NCI-H1092 treated with DMSO at 0.1 percent for 48 hours (cell line): ENCODE data around the gene FBLN7.

Experiments used
- DNase-seq: peaks from one replicate; lab custom pipeline; 2025; lab: John Stamatoyannopoulos, UW

Gene FBLN7

GRCh38 chr2:112157472-112157871, 19.3 kb downstream of the FBLN7 start:
- DNase-seq: no peak

- no peak for DNase-seq
These were observed 21.3 kb downstream of the FBLN7 start for GRCh38 chr2:112159454-112159921.

DNA sequence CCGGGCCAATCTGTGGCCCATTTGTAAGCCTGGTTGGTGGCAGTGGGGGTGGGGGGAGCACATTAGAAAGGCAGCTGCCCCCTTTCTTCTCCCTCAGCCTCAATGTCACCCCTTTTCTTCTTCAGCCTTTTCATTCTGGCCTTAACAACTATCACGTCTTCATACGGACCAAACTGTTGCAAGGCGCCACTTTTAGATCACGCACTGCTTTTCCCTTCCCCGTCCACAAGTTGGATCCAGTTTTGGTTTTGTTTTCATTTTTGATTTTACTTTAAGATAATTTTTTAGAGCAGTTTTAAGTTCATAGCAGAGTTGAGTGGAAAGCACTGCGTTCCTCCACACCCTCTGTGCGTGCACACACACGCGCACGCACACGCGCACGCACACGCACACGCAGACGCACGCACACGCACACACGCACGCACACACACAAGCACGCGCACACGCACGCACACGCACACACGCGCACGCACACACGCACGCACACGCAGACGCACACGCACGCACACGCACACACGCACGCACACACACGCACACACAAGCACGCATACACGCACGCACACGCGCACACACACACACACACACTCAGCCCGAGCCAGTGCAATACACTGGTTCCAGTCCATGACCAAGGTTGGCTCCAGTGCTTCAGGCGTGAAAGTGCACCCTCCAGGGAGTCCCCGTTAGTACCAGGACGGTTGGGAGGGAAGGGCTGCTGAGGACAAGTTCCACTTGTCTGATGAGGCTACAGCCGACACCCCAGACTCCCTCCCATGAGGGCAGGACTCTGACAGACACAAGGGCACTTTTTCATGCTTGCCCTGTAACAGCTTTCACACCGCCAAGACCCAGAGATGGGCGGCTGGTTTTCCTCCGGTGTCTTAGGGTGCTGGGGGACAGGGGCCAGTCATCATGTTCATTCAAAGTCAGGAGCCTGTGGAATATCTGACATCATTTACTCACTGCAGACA, 22.4 kb downstream of the FBLN7 start:
- DNase-seq: no peak

- DNase-seq: peak; percentile 9
These were observed 23.4 kb downstream of the FBLN7 start for GRCh38 chr2:112161431-112162145.

- no peak for DNase-seq
These were observed 24.2 kb downstream of the FBLN7 start for GRCh38 chr2:112162341-112162740.

DNA sequence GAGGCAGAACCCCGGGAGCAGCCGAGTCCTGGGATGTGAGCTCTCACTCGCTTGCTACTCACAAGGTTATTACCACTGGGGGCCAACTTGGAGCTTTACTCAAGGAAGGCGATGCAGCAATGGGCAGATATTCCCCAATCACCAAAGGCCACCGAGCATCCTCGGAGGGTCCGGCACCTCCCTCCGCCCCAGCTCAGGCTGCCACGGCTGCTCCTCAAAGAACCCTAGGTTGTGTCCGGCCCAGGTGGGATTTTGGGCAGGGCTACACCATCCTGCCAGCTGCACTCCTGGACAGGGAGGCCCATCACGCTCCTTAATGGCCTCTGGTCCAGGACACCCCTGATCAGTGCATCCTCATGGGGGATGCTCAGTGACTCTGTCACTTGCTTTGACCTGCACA, 24.8 kb downstream of the FBLN7 start:
- DNase-seq: no peak

DNA sequence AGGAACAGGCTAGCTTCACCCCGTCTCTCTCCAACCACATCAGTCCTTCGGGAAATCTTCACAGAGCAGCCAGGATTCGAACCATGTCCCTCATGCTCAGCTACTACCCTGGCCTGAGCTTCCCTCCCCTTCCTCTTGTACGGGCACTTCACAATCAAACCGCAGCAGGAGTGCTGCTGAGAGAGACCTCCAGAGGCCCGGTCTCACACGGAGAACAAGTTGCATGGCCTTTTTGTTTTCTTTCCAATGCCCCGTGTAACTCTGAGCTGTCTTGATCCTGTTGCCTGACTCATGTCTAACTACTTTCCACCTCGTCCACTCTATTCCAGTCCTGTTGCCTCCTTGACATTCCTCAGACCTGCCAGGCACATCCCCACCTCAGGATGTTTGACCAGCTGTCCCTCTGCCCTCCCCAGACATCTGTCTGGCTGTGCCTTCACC, 25.4 kb downstream of the FBLN7 start:
- no peak for DNase-seq

DNA sequence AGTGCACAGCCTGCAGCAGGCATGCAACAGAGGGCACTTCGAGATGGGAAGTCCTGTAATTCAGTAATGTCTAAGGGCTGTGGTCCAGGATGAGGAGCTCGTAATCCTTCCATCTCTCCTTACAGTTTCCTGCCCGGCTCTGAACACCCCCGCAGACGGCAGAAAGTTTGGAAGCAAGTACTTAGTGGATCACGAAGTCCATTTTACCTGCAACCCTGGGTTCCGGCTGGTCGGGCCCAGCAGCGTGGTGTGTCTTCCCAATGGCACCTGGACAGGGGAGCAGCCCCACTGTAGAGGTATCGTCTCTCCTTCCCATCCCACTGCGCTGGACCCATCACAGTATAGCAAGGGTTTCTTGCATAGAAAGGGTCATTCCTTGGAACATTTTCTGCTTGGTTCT, 26.7 kb downstream of the FBLN7 start:
- DNase-seq: no peak

- DNase-seq: no peak
These were observed 27.1 kb downstream of the FBLN7 start for GRCh38 chr2:112165296-112165695.

- no peak for DNase-seq
These were observed 28.8 kb downstream of the FBLN7 start for GRCh38 chr2:112166806-112167499.

GRCh38 chr2:112168422-112169124, 30.4 kb downstream of the FBLN7 start:
- no peak for DNase-seq

GRCh38 chr2:112170495-112170894, 32.3 kb downstream of the FBLN7 start:
- DNase-seq: no peak

GRCh38 chr2:112173646-112174319, 35.6 kb downstream of the FBLN7 start:
- DNase-seq: no peak

DNA sequence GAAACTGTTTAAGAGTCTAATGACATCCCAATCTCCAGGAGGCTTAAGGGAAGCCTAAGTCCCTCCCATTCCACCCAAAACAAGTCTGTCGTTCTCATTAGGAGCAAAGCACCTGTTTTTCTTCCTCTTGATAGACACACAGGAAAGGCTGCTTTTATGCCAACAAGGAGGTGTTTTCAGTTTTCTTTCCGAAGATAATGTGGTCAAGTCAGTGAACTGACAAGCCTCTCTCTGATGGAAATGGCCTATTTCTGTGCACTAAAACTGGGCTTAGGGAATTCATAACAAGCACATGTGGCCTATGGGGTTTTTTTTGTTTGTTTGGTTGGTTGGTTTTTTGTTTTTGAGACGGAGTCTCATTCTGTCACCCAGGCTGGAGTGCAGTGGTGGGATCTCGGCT, 36.2 kb downstream of the FBLN7 start:
- no peak for DNase-seq

DNA sequence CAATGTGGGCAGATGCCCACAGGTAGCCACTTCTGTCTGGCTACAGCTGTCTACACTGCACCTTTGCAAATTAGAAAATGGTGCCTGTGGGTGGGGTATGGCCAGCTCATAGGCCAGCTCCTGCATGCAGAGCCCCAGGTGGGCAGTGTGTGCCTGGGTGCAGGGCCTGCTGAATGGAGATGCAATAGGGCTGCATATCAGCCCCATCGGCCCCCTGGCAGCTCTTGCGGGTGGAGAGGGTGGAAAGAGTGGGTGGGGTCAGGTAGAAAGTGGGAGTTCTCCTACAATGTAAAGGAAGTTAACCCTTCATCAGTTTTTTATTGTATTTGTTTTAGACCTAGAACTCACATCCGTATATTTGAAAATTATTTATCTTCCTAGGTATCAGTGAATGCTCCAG, 37.1 kb downstream of the FBLN7 start:
- DNase-seq: no peak

- DNase-seq: no peak
These were observed 37.9 kb downstream of the FBLN7 start for GRCh38 chr2:112175958-112176573.

DNA sequence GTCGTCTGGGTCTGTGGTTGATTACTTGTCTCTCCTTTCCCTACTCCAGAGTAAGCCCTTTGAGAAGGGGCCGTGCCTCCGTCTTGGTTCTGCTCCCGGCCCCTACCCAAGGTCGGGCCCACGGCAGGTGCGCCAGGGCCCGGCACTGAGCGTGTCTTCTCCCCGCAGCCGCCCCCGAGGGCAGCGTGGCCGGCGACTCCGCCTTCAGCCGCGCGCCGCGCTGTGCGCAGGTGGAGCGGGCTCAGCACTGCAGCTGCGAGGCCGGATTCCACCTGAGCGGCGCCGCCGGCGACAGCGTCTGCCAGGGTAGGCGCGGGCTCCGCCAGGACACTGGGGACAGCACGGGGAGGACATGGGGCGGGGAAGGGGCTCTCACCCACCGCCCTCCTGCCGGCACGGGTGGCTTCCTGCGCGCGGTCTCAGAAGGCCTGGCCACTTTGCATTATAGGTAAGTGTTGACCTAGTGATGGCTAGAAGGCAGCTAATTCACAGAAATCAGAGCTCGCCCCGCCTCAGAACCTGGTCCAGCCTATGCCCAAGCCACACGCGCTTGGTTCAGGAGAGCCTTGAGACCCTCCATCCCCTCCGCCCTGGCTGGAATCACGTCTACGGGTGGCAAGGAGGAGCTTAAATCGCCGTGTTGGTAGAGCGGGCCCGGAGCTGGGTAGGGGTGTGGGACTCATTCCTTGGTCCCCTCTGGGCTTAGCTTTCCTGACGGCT, 43.5 kb downstream of the FBLN7 start:
- peak; percentile 44 for DNase-seq

DNA sequence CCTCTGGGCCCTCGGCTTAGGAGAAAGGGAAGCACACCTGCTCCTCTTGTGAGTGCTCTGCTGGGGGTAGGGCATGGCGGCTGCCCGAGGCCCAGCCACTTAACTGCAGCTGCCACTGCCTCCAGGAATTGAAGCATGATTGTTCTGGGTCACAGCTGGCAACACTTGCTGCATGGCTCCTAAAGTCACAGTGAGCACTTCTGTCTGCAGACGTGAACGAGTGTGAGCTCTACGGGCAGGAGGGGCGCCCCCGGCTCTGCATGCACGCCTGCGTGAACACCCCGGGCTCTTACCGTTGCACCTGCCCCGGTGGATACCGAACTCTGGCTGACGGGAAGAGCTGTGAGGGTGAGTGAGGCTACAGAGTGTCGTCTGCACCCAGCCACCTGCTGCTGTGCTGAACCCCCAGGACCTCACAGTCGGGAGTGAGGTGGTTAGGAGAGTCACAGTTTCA, 44.4 kb downstream of the FBLN7 start:
- DNase-seq: peak; percentile 72

DNA sequence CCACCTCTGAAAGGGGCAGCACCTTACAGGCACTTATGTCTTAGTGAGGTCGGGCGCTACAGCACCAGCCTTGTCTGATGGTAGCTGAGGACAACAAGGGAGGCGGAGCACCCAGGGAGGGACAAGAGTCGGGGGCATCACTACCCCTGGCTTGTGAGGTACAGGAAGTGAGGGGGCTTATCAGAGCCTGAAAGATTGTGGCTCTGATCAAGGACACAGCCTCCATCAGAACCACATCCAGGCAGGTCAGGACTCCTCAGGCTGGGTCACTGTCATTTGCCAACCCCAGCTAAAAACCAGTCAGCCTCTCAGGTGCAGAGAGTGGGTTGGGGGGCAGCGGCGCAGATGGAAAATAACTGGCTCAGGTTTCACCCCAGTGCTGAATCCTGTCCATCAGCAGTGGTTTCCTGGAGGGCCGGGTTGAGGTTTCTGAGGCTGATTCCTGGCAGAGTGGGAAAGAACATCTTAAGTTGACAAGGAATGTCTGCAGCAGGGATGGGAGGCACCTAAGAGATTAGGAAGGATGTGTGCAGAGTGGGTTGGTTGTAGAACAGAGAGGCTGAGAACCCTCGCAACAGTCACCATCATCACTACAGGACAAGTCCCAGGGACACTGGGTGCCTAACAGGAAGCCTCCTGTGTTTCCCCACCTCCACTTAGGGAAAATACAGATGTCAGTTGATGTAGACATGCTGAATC, 45.3 kb downstream of the FBLN7 start:
- no peak for DNase-seq
